Pancreas (tissue), 10 donors: ENCODE results near the gene CALCOCO1. TPM values are rescaled to one million over a fixed set of nuclear protein-coding genes. Genes with fewer than 3 reads are reported as not detected.

Experiments
- ATAC-seq, 4 donors: fragments of 200-7000 bp; cut with Tn5 transposase; one replicate each; pipeline versions ENCODE4 v1.8.0 to v1.9.1; 2020; ENCODE audit warnings: mild to moderate bottlenecking in 4 of 4, moderate library complexity in 4 of 4
- DNase-seq, 6 donors: peaks; one replicate each; pipeline ENCODE4 v3.0.0-alpha.2; 2020
- FAIRE-seq: peaks from 2 replicates; lab custom pipeline; 2012; peaks lifted over from hg19 to GRCh38; lab: Jason Lieb, UNC
- H3K27ac ChIP-seq, 4 donors: fragments of 200-600 bp; sonication (generic); 1 replicate in 3 of 4; 2 replicates in 1 of 4; pipeline versions ENCODE4 v1.5.0 to v1.8.0; 2020
- H3K27me3 ChIP-seq, 4 donors: fragments of 200-600 bp; one replicate each; pipeline ENCODE4 v1.8.0; 2021
- H3K36me3 ChIP-seq, 3 donors: fragments of 200-600 bp; sonication (generic) in 1 of 3; one replicate each; pipeline versions ENCODE4 v1.5.0 to v1.8.0; 2020 to 2021
- H3K4me1 ChIP-seq, 3 donors: fragments of 200-600 bp; one replicate each; pipeline ENCODE4 v1.8.0; 2021
- H3K4me3 ChIP-seq, 4 donors: fragments of 200-600 bp; sonication (generic) in 2 of 4; one replicate each; pipeline versions ENCODE4 v1.5.0 to v1.8.0; 2020 to 2021
- H3K9me3 ChIP-seq, 4 donors: fragments of 200-600 bp; one replicate each; pipeline ENCODE4 v1.8.0; 2021
- WGBS, 2 donors: extraction: QIAGEN DNeasy Blood & Tissue Kit; methylation state at CpG; one replicate each; pipeline ENCODE4 v1.1.7; 2013; 5-methylcytosine and 5-hydroxymethylcytosine counted together
- intact Hi-C, 3 donors: fragments of 100-400 bp; cut with DNase I; formaldehyde crosslinking; loops; one replicate each; pipeline versions ENCODE4 v1.11.1 to v1.14.2; 2022
- polyA plus RNA-seq, 2 donors: library from polyadenylated mRNA; stranded (reverse); fragments of 200-250 nt; gene quantifications; one replicate each; pipeline ENCODE4 v1.2.3, GENCODE V29; 2013
- total RNA-seq, 6 donors: library from RNA; stranded (reverse); fragmentation: NEBNext Ultra II Directional in 4 of 6; extraction: Animal tissue kit (Norgen Biotek cat#: 25700) in 4 of 6; gene quantifications; one replicate each; pipeline versions ENCODE4 v1.2.1 to v1.2.4, GENCODE V29; 2021 to 2023
- TF ChIP-seq, protein P1 (sequence below), 4 donors: fragments of 200-600 bp; sonication (generic) in 3 of 4; IDR thresholded peaks; one replicate each; pipeline versions ENCODE4 v1.5.0 to v1.8.0; 2021; ENCODE audit warnings: antibody characterized with exemption in 4 of 4
- donor health status: healthy with polysubstance abuse.
- donor health status: DM: no; HTN: no; CAD: no; lungs with moderate emphysema.
- donor health status: DM: no; HTN: no; CAD: no.
- donor health status: control.
- donor health status: control.
- donor health status: Bipolar disorder and iron deficiency.
- donor health status: DM: yes; HTN: yes; CAD: no.
- donor health status: DM: no; HTN: no; CAD: no.
- donor health status: DM: no; HTN: no; CAD: no.
- donor health status: DM: yes; HTN: yes; CAD: no.

CALCOCO1 gene, protein sequence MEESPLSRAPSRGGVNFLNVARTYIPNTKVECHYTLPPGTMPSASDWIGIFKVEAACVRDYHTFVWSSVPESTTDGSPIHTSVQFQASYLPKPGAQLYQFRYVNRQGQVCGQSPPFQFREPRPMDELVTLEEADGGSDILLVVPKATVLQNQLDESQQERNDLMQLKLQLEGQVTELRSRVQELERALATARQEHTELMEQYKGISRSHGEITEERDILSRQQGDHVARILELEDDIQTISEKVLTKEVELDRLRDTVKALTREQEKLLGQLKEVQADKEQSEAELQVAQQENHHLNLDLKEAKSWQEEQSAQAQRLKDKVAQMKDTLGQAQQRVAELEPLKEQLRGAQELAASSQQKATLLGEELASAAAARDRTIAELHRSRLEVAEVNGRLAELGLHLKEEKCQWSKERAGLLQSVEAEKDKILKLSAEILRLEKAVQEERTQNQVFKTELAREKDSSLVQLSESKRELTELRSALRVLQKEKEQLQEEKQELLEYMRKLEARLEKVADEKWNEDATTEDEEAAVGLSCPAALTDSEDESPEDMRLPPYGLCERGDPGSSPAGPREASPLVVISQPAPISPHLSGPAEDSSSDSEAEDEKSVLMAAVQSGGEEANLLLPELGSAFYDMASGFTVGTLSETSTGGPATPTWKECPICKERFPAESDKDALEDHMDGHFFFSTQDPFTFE
- total RNA-seq (100 to 1,000 TPM in 1 of 6 donors, 10 to 100 TPM in 5; 28.2 to 102 (median 72.3) TPM), polyA plus RNA-seq (100 to 1,000 TPM; 102 to 103 TPM)

DNA sequence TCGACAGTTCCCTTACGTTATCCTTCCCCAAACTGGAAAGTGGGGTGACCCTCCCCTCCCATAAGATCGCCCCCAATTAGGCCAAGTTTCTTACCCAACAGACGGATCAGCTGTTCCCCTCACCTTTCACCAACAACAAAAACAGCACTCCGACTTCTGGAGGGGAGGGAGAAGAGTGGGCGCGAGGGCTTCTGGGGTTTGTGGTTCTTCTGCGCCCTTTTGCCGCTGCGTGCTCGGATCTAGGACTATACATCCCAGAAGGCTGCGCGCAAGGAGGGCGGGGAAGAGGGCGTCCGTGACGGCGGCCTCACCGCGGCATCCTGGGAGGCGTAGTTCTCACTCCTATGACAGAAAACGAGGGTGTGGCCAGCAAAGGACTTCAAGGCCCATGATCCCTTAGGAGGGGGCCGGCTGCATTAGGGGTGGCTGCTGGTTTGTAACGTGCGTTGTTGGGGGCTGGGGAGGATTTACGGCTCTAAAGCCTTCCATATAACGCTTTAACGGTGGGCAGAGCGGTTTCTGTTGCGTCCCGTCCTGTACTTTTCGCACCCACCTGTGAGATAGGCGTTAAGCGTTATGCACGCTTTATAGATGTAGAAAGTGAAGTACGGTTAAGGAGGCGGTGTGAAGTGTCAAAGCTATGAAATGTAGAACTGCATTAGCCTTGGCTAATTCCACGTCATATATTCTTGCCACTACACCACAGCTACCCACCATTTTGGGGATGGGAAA, at the start of gene CALCOCO1:
TSS of gene CALCOCO1 (minus strand) at position 143 of the 732 bp plus-strand sequence. CDS start 2,210 bp downstream, outside the sequence.
- FAIRE-seq (peak; percentile 96), DNase-seq (peak; percentile 93 to 98 (median 98)), ATAC-seq (peak; percentile 98 to 100 (median 99))
- Histone ChIP-seq H3K4me1 (peaks cover 5 to 10% (median 7%) of the 10 kb centered on the region in 3 donors), H3K36me3 (peaks cover 0 to 18% (median 11%) of the 10 kb centered on the region in 3 donors), H3K4me3 (peak within 1 kb of the TSS; percentile 64 to 83 (median 67)), H3K27me3 (no peaks in the 10 kb centered on the region), H3K9me3 (no peaks in the 10 kb centered on the region), H3K27ac (peak within 1 kb of the TSS; percentile 22 to 69 (median 38))
- intact Hi-C loops, result no loop called here
- 0 to 1% methylated on average over 38 of the region's 38 CpGs for WGBS, 2 donors
- TF ChIP-seq, protein P1, sequence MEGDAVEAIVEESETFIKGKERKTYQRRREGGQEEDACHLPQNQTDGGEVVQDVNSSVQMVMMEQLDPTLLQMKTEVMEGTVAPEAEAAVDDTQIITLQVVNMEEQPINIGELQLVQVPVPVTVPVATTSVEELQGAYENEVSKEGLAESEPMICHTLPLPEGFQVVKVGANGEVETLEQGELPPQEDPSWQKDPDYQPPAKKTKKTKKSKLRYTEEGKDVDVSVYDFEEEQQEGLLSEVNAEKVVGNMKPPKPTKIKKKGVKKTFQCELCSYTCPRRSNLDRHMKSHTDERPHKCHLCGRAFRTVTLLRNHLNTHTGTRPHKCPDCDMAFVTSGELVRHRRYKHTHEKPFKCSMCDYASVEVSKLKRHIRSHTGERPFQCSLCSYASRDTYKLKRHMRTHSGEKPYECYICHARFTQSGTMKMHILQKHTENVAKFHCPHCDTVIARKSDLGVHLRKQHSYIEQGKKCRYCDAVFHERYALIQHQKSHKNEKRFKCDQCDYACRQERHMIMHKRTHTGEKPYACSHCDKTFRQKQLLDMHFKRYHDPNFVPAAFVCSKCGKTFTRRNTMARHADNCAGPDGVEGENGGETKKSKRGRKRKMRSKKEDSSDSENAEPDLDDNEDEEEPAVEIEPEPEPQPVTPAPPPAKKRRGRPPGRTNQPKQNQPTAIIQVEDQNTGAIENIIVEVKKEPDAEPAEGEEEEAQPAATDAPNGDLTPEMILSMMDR (IDR thresholded peaks at IDR 0.05), result no peak

DNA sequence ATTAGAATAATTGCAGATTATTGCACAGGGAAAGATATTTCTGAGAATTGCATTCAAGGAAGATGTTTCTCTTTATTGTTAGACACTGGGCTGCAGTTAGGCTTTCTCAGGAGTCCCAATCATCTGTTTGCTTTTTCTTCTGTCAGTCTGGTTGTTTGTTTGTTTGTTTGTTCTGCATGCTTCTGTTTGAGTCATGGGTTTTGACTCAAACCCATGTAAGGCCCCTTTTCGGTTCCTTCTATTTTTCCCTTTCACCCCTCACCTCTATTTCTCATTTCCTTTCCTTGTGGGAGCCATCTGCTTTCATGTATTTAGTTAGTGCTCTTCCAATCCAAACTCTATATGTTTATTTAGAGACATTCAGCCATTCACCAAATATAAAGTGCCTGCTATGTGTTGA, 49.6 kb upstream of the CALCOCO1 start:
- FAIRE-seq (no peak), DNase-seq (no peak), ATAC-seq (no peak)
- Histone ChIP-seq H3K9me3 (no peaks in the 10 kb centered on the region), H3K4me3 (no peak overlapping the region), H3K27me3 (peaks cover 0 to 4% (median 0%) of the 10 kb centered on the region in 4 donors), H3K27ac (no peak overlapping the region), H3K4me1 (no peaks in the 10 kb centered on the region), H3K36me3 (no peaks in the 10 kb centered on the region)
- intact Hi-C loops, result no loop called here
- WGBS, 2 donors, result 88 to 89% methylated on average over 1 of the region's 1 CpG
- TF ChIP-seq, protein P1 (IDR thresholded peaks at IDR 0.05), result no peak

DNA sequence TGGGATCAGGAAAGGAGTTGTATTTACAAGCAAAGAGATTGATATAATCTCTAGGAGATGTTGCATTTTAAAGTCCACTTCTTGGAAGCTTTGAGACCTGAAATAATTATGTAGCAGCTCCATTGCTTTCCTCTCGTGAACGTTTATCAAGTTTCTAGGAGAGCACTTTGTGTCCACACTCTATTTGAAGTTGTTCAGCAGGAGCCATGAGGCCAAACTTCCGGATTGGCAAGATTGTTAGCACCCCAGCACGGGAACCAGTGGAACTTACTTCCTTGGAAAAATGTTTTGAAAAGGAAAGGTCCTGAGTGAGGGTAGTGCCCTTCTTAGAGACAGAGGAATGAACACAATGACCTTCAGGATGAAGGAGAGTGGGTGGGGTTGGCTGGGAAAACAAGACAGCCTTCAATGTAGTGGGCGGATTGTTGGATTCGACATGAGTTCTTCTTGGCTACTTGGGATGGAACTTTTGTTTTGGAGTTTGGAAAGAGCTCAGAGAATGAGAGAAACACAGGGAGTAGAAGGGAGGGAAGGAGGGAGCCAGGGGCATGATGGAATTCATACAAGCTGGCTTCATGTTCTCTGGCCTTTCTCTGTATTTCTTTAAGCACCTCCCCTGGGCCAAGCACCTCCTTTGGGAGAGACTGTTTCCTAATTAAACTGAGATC, 48.4 kb upstream of the CALCOCO1 start:
- no peak for FAIRE-seq
- intact Hi-C loops, result no loop called here
- WGBS, 2 donors, result 55 to 56% methylated on average over 6 of the region's 6 CpGs
- Histone ChIP-seq H3K36me3 (no peaks in the 10 kb centered on the region), H3K27me3 (peaks cover 0 to 3% (median 0%) of the 10 kb centered on the region in 4 donors), H3K4me3 (no peak overlapping the region), H3K27ac (no peak overlapping the region), H3K9me3 (no peaks in the 10 kb centered on the region), H3K4me1 (no peaks in the 10 kb centered on the region)
- no peak for DNase-seq
- TF ChIP-seq, protein P1 (IDR thresholded peaks at IDR 0.05), result no peak
- ATAC-seq, result peak in 2 of 4 donors; percentile 36 to 56

DNA sequence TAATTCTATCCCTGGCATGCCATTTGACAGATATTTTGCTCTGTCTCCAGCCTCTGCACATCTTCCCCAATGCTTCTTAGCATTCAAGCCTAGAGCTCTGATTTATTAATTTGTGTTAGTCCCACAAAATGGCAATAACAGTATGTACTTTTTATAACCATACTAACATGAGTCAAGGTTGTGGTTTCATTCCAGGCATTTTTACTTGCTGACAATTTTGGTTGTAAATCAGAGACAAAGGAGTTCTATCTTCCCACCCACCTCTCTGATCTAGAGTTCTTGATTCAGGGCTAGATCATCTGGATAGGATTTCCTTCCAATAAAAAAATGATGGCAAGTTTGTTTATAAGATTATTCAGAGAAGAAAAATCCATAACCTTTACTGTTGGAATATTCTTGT, 43.0 kb upstream of the CALCOCO1 start:
- H3K4me1 ChIP-seq, result no peaks in the 10 kb centered on the region
- no peak for FAIRE-seq
- intact Hi-C loops, result no loop called here
- H3K27ac ChIP-seq, result no peak overlapping the region
- H3K9me3 ChIP-seq, result no peaks in the 10 kb centered on the region
- no peaks in the 10 kb centered on the region for H3K36me3 ChIP-seq
- no peaks in the 10 kb centered on the region for H3K27me3 ChIP-seq
- TF ChIP-seq, protein P1 (IDR thresholded peaks at IDR 0.05), result no peak
- ATAC-seq, result peak in 1 of 4 donors; percentile 46
- DNase-seq, result no peak
- H3K4me3 ChIP-seq, result no peak overlapping the region
